ENCODE results near the gene PHLDB1. TPM values are rescaled to one million over a fixed set of nuclear protein-coding genes. Genes with fewer than 3 reads are reported as not detected.
A peak's percentile ranks its signal among the peaks of the same experiment; 100 is the strongest.
"Not testable (repeated sequence)": the region's sequence is repeated elsewhere in the genome, so short reads cannot be mapped to it uniquely, and the experiment has no call there.

PHLDB1 gene
- polyA plus RNA-seq, 1 of the 3 experiments (the other 2 are of a cell fraction): 89.4 TPM

- peaks cover 0 to 1% of the 10 kb centered on the region in 2 experiments for H3K36me3 ChIP-seq (replicated peaks in 1 of 2; ENCODE audit: control insufficient read depth in 1 of 2, insufficient read depth in 2 of 2, low read length in 1 of 2)
- CTCF ChIA-PET: no interaction called here
- WGBS (ENCODE audit: low lambda C conversion rate): 97% methylated on average over 1 of the region's 1 CpG
- H3F3A ChIP-seq (replicated peaks; ENCODE audit: insufficient read depth): peaks cover 5% of the 10 kb centered on the region
- H3K4me1 ChIP-seq (ENCODE audit: control insufficient read depth in 1 of 2, insufficient read depth in 2 of 2, low read depth in 1 of 2, low read length in 1 of 2): peaks cover 6 to 10% of the 10 kb centered on the region in 2 experiments; a peak in 3 of 4 replicates
- H2AFZ ChIP-seq (ENCODE audit: low read depth): no peak overlapping the region
- no peak overlapping the region for H3K9ac ChIP-seq
- H3K27me3 ChIP-seq (ENCODE audit: insufficient read depth): no peaks in the 10 kb centered on the region
- peaks cover 28% of the 10 kb centered on the region for H4K20me1 ChIP-seq (ENCODE audit: insufficient read depth)
- no peak overlapping the region for H3K4me3 ChIP-seq (ENCODE audit: low read depth in 2 of 2, low read length in 1 of 2)
- no peak for DNase-seq
- H3K9me3 ChIP-seq: no peaks in the 10 kb centered on the region
- H3K9me2 ChIP-seq: no peaks in the 10 kb centered on the region
- TF ChIP-seq EP300 (IDR thresholded peaks at IDR 0.05; ENCODE audit: borderline replicate concordance in 1 of 2, low read depth in 1 of 2, low read length in 1 of 2) (no peak), IRF3 (IDR thresholded peaks at IDR 0.05; ENCODE audit: low read depth, low read length) (no peak), SIN3A (IDR thresholded peaks at IDR 0.05; ENCODE audit: borderline replicate concordance, low read depth, low read length) (no peak), NFIC (IDR thresholded peaks at IDR 0.05; ENCODE audit: borderline replicate concordance) (no peak), CHD2 (IDR thresholded peaks at IDR 0.05; ENCODE audit: low read length, partially characterized antibody) (no peak), FOXM1 (IDR thresholded peaks at IDR 0.05; ENCODE audit: low read depth) (no peak), TEAD4 (IDR thresholded peaks at IDR 0.05; ENCODE audit: borderline replicate concordance, insufficient read depth) (no peak), ZBTB33 (IDR thresholded peaks at IDR 0.05; ENCODE audit: borderline replicate concordance, low read depth) (no peak)
- H3K4me2 ChIP-seq: no peak overlapping the region
- no peak overlapping the region for H3K27ac ChIP-seq (ENCODE audit: low read depth in 2 of 2, low read length in 1 of 2)
- H3K79me2 ChIP-seq (ENCODE audit: insufficient read depth): peaks cover 41% of the 10 kb centered on the region
- POLR2A ChIA-PET: no interaction called here
Observed at GRCh38 chr11:118570787-118571186, 36.6 kb upstream of the PHLDB1 start.

- H3K36me3 ChIP-seq (replicated peaks in 1 of 2; ENCODE audit: control insufficient read depth in 1 of 2, insufficient read depth in 2 of 2, low read length in 1 of 2); H3K9me2 ChIP-seq; DNase-seq; H3K9me3 ChIP-seq; H3K27me3 ChIP-seq (ENCODE audit: insufficient read depth); H3F3A ChIP-seq (replicated peaks; ENCODE audit: insufficient read depth): not testable (repeated sequence)
- H3K27ac ChIP-seq (ENCODE audit: low read depth in 2 of 2, low read length in 1 of 2): peak overlapping the region; percentile 93 to 97
- CTCF ChIA-PET: interaction anchor here (0.8 to 1.7 kb wide), 3 partner anchors 26 to 88 kb away, joined by 3 to 6 read pairs (median 3); no protein-coding TSS in a partner anchor
- peak overlapping the region; percentile 85 to 92 for H3K4me3 ChIP-seq (ENCODE audit: low read depth in 2 of 2, low read length in 1 of 2)
- peaks cover 6 to 12% of the 10 kb centered on the region in 2 experiments; a peak in 3 of 4 replicates for H3K4me1 ChIP-seq (ENCODE audit: control insufficient read depth in 1 of 2, insufficient read depth in 2 of 2, low read depth in 1 of 2, low read length in 1 of 2)
- H4K20me1 ChIP-seq (ENCODE audit: insufficient read depth): peaks cover 37% of the 10 kb centered on the region
- peak overlapping the region; percentile 94 for H2AFZ ChIP-seq (ENCODE audit: low read depth)
- WGBS (ENCODE audit: low lambda C conversion rate): 24% methylated on average over 15 of the region's 15 CpGs
- H3K9ac ChIP-seq: peak overlapping the region; percentile 100; the same call in 1 of the 2 replicates
- H3K79me2 ChIP-seq (ENCODE audit: insufficient read depth): peaks cover 50% of the 10 kb centered on the region
- POLR2A ChIA-PET: interaction anchor here (0.6 kb wide), 1 partner anchor 199 kb away, joined by 3 read pairs; no protein-coding TSS in a partner anchor
- H3K4me2 ChIP-seq: peak overlapping the region; percentile 77
Observed at GRCh38 chr11:118571701-118572060, 35.7 kb upstream of the PHLDB1 start.

Data from SK-N-SH (cell line).